Caco-2 (cell line): ENCODE measurements around the gene SETD3. TPM values are rescaled to one million over a fixed set of nuclear protein-coding genes. Genes with fewer than 3 reads are reported as not detected.

Source experiments
- BruUV-seq: library from RNA; stranded (reverse); fragments of 400-500 nt; replicated peaks from 2 replicates; lab custom pipeline; 2021; lab: Mats Ljungman, UMichigan
- CTCF ChIA-PET: fragments of 300-600 bp; sonication (Branson Sonifier 250); formaldehyde crosslinking; loops from one replicate; lab custom pipeline; 2022; ENCODE audit warnings: antibody characterized with exemption; lab: Charles Lee
- POLR2A ChIA-PET: fragments of 300-600 bp; sonication (Branson Sonifier 250); formaldehyde crosslinking; loops from one replicate; lab custom pipeline; 2022; ENCODE audit warnings: antibody characterized with exemption; lab: Charles Lee
- DNase-seq, 2 experiments: peaks; one replicate each; pipeline versions ENCODE4 v3.0.0 to v3.0.0-alpha.2; 2020 to 2022
- H3K27me3 ChIP-seq: replicated peaks from 2 replicates; pipeline ENCODE4 v1.6.0; 2011; ENCODE audit warnings: low read length; ENCODE audit not compliant: control insufficient read depth, insufficient read depth
- H3K36me3 ChIP-seq: 2 replicates; pipeline ENCODE4 v1.5.1; 2011; ENCODE audit warnings: low read length; ENCODE audit not compliant: control insufficient read depth, insufficient read depth
- H3K4me1 ChIP-seq: fragments of 250-450 bp; sonication (Bioruptor Pico); 2 replicates; pipeline ENCODE4 v1.5.1; 2020; ENCODE audit warnings: mild to moderate bottlenecking
- H3K4me3 ChIP-seq: 2 replicates; pipeline ENCODE4 v1.5.1; 2011; ENCODE audit warnings: low read depth, mild to moderate bottlenecking, control low read depth, low read length
- H3K9me3 ChIP-seq: fragments of 250-450 bp; sonication (Bioruptor Pico); 2 replicates; pipeline ENCODE4 v1.5.1; 2020; ENCODE audit warnings: mild to moderate bottlenecking, moderate library complexity
- H3K27ac Mint-ChIP-seq: one replicate; pipeline ENCODE4 v1.8.0; 2022; ENCODE audit warnings: mixed read lengths; ENCODE audit not compliant: unreplicated experiment
- H3K27me3 Mint-ChIP-seq: one replicate; pipeline ENCODE4 v1.8.0; 2022; ENCODE audit warnings: mixed read lengths; ENCODE audit not compliant: insufficient read depth, unreplicated experiment
- H3K36me3 Mint-ChIP-seq: one replicate; pipeline ENCODE4 v1.8.0; 2022; ENCODE audit warnings: mild to moderate bottlenecking, mixed read lengths; ENCODE audit not compliant: insufficient read depth, unreplicated experiment
- H3K4me1 Mint-ChIP-seq: one replicate; pipeline ENCODE4 v1.8.0; 2022; ENCODE audit warnings: low read depth, mixed read lengths; ENCODE audit not compliant: unreplicated experiment
- H3K4me3 Mint-ChIP-seq: one replicate; pipeline ENCODE4 v1.8.0; 2022; ENCODE audit warnings: mild to moderate bottlenecking, moderate library complexity, mixed read lengths; ENCODE audit not compliant: unreplicated experiment
- H3K9me3 Mint-ChIP-seq: one replicate; pipeline ENCODE4 v1.8.0; 2022; ENCODE audit warnings: mixed read lengths; ENCODE audit not compliant: unreplicated experiment
- intact Hi-C: fragments of 100-400 bp; cut with micrococcal nuclease; formaldehyde crosslinking; loops from one replicate; pipeline ENCODE4 v1.10.0; 2022; ENCODE audit not compliant: unreplicated experiment
- total RNA-seq: library from RNA; stranded (reverse); gene quantifications from 2 replicates; pipeline ENCODE4 v1.2.3, GENCODE V29; 2022
- TF ChIP-seq, protein P1 (sequence below), 2 experiments: fragments of 200-600 bp in 1 of 2; IDR thresholded peaks; 1 replicate in 1 of 2; 2 replicates in 1 of 2; pipeline versions ENCODE4 v1.5.1 to v1.8.0; 2011 to 2022; ENCODE audit warnings: antibody characterized with exemption in 1 of 2, control low read depth in 1 of 2, inconsistent platforms in 1 of 2, low read depth in 1 of 2, low read length in 1 of 2, mild to moderate bottlenecking in 1 of 2, moderate library complexity in 1 of 2; ENCODE audit not compliant: insufficient read depth in 1 of 2, severe bottlenecking in 1 of 2, unreplicated experiment in 1 of 2

Gene SETD3
- total RNA-seq, 1 experiment from 2014 or later, result 74.3 TPM

DNA sequence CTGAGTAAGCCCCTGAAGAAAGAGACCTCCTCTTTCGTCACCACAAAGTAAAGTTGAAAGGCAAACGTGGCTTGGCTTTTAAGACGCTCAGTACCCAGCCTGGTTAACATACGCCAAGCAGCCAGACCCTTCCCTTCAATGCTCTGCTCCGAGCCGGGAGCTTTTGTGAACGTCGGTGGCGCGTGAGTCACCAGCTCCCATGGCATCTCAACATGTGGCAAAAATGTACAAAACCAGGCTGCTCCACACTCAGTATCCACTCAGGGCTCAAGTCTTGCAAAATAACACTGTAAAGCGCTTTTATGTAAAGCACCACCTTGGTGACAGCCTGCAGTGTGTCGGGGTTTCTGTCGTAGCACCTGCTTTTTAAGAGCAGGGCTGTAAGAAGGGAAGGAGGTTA is 89.0 kb downstream of the SETD3 start:
- intact Hi-C loops, result no loop called here
- H3K9me3 Mint-ChIP-seq, result no peaks in the 10 kb centered on the region
- no peaks in the 10 kb centered on the region for H3K36me3 ChIP-seq
- no peak overlapping the region for H3K27ac Mint-ChIP-seq
- H3K4me1 Mint-ChIP-seq, result no peaks in the 10 kb centered on the region
- POLR2A ChIA-PET, result no interaction called here
- peaks cover 8% of the 10 kb centered on the region for H3K36me3 Mint-ChIP-seq
- no peaks in the 10 kb centered on the region for H3K9me3 ChIP-seq
- no peaks in the 10 kb centered on the region for H3K4me1 ChIP-seq
- TF ChIP-seq, protein P1, sequence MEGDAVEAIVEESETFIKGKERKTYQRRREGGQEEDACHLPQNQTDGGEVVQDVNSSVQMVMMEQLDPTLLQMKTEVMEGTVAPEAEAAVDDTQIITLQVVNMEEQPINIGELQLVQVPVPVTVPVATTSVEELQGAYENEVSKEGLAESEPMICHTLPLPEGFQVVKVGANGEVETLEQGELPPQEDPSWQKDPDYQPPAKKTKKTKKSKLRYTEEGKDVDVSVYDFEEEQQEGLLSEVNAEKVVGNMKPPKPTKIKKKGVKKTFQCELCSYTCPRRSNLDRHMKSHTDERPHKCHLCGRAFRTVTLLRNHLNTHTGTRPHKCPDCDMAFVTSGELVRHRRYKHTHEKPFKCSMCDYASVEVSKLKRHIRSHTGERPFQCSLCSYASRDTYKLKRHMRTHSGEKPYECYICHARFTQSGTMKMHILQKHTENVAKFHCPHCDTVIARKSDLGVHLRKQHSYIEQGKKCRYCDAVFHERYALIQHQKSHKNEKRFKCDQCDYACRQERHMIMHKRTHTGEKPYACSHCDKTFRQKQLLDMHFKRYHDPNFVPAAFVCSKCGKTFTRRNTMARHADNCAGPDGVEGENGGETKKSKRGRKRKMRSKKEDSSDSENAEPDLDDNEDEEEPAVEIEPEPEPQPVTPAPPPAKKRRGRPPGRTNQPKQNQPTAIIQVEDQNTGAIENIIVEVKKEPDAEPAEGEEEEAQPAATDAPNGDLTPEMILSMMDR (IDR thresholded peaks at IDR 0.05; ENCODE audit: insufficient read depth in 1 of 2, low read depth in 1 of 2, low read length in 1 of 2, severe bottlenecking in 1 of 2, unreplicated experiment in 1 of 2), result no peak
- no peak overlapping the region for H3K4me3 ChIP-seq
- BruUV-seq, result no TSS peak
- H3K27me3 Mint-ChIP-seq, result no peaks in the 10 kb centered on the region
- CTCF ChIA-PET, result no interaction called here
- H3K4me3 Mint-ChIP-seq, result no peak overlapping the region
- H3K27me3 ChIP-seq, result no peaks in the 10 kb centered on the region
- DNase-seq, result no peak

DNA sequence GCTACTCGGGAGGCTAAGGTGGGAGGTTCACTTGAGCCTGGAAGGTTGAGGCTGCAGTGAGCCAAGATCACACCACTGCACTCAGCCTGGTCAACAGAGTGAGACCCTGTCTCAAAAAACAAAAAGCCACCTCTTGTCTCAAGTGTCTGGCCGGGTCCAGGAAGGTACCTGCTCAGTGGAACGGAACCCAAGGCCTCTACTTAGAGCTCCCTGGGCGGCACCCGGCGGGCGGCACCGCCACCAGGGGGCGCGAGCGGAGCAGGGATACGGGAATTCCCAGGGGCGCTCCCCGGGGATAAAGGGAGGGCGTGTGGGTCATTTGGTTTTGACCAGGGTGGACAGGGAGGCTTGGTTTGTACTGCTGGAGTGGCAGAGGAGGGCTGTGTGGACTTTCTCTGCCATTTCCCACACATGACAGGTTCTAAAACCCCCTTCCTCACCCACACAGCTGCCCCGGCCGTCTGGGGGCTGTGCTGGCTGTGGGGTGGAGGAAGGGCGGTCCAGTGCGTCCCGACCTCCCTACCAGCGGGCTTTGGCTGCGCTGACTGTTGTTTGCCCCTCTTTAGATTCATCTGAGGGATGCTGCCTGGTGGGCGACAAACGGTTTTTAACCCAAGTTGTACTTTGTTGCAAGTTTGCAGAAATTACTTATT is 91.4 kb downstream of the SETD3 start:
- Mint-ChIP-seq H3K4me3 (no peak overlapping the region), H3K27ac (no peak overlapping the region), H3K27me3 (no peaks in the 10 kb centered on the region), H3K9me3 (no peaks in the 10 kb centered on the region), H3K36me3 (peaks cover 8% of the 10 kb centered on the region), H3K4me1 (no peaks in the 10 kb centered on the region)
- Histone ChIP-seq H3K4me1 (no peaks in the 10 kb centered on the region), H3K27me3 (no peaks in the 10 kb centered on the region), H3K9me3 (no peaks in the 10 kb centered on the region), H3K4me3 (no peak overlapping the region), H3K36me3 (no peaks in the 10 kb centered on the region)
- peak in 1 of 2 experiments; percentile 75 for DNase-seq
- POLR2A ChIA-PET, result no interaction called here
- intact Hi-C loops, result loop anchor here (1.0 kb wide), 1 partner anchor 26 kb away; no protein-coding TSS in a partner anchor
- TF ChIP-seq, protein P1 (IDR thresholded peaks at IDR 0.05; ENCODE audit: insufficient read depth in 1 of 2, low read depth in 1 of 2, low read length in 1 of 2, severe bottlenecking in 1 of 2, unreplicated experiment in 1 of 2), result peak; percentile 55 to 64
- CTCF ChIA-PET, result interaction anchor here (1.0 to 1.3 kb wide), 3 partner anchors 11 to 26 kb away, joined by 3 to 5 read pairs (median 4); no protein-coding TSS in a partner anchor
- no TSS peak for BruUV-seq

DNA sequence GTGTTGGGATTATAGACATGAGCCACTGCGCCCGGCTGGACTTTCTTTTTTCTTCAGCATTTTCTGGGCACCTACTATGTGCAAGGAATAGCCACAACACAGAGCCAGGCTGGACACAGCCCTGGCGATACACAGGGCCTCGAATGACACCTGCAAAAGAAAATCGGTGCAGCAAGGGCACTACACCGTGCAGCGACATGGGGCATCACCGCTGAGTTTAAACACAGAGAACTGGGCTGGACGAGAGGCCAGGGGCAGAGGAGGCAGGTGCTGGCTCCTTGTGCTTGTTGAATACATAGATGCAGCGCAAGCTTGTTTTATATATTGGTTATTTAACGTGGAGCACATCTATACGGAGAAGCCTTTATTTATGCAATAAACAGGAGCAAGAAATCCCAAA is 92.4 kb downstream of the SETD3 start:
- TF ChIP-seq, protein P1 (IDR thresholded peaks at IDR 0.05; ENCODE audit: insufficient read depth in 1 of 2, low read depth in 1 of 2, low read length in 1 of 2, severe bottlenecking in 1 of 2, unreplicated experiment in 1 of 2), result no peak
- no peaks in the 10 kb centered on the region for H3K9me3 Mint-ChIP-seq
- H3K4me1 ChIP-seq, result no peaks in the 10 kb centered on the region
- no peaks in the 10 kb centered on the region for H3K27me3 ChIP-seq
- ChIA-PET CTCF (interaction anchor here (1.3 kb wide), 1 partner anchor 27 kb away, joined by 5 read pairs; no protein-coding TSS in a partner anchor), POLR2A (interaction anchor here (0.6 kb wide), 1 partner anchor 91 kb away, joined by 3 read pairs; no protein-coding TSS in a partner anchor)
- H3K36me3 ChIP-seq, result no peaks in the 10 kb centered on the region
- H3K4me1 Mint-ChIP-seq, result no peaks in the 10 kb centered on the region
- no peak for DNase-seq
- peaks cover 6% of the 10 kb centered on the region for H3K36me3 Mint-ChIP-seq
- H3K4me3 Mint-ChIP-seq, result no peak overlapping the region
- BruUV-seq, result no TSS peak
- no peaks in the 10 kb centered on the region for H3K27me3 Mint-ChIP-seq
- H3K9me3 ChIP-seq, result no peaks in the 10 kb centered on the region
- intact Hi-C loops, result no loop called here
- H3K27ac Mint-ChIP-seq, result no peak overlapping the region
- no peak overlapping the region for H3K4me3 ChIP-seq
